ENCODE data around the gene TNNT3. TPM values are rescaled to one million over a fixed set of nuclear protein-coding genes. Genes with fewer than 3 reads are reported as not detected.

Gene TNNT3
- total and polyA plus RNA-seq, 2 donors from 2014 or later = 0.60 TPM; not detected in 1

- TF ChIP-seq, protein P1, sequence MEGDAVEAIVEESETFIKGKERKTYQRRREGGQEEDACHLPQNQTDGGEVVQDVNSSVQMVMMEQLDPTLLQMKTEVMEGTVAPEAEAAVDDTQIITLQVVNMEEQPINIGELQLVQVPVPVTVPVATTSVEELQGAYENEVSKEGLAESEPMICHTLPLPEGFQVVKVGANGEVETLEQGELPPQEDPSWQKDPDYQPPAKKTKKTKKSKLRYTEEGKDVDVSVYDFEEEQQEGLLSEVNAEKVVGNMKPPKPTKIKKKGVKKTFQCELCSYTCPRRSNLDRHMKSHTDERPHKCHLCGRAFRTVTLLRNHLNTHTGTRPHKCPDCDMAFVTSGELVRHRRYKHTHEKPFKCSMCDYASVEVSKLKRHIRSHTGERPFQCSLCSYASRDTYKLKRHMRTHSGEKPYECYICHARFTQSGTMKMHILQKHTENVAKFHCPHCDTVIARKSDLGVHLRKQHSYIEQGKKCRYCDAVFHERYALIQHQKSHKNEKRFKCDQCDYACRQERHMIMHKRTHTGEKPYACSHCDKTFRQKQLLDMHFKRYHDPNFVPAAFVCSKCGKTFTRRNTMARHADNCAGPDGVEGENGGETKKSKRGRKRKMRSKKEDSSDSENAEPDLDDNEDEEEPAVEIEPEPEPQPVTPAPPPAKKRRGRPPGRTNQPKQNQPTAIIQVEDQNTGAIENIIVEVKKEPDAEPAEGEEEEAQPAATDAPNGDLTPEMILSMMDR (IDR thresholded peaks at IDR 0.05; ENCODE audit: borderline replicate concordance, extremely low read depth, insufficient read depth) = no peak
- no peaks in the 10 kb centered on the region for H3K9me3 ChIP-seq (ENCODE audit: control insufficient read depth in 2 of 3, insufficient read depth in 1 of 3, low read length in 3 of 3)
- FAIRE-seq (no peak), DNase-seq (no peak)
- H3K4me3 ChIP-seq (ENCODE audit: low read length in 3 of 3) = no peak overlapping the region
- no peaks in the 10 kb centered on the region for H3K27me3 ChIP-seq (ENCODE audit: control insufficient read depth, insufficient read depth, low read length)
- no peak overlapping the region for H3K27ac ChIP-seq (ENCODE audit: low read depth in 2 of 2, low read length in 2 of 2)
- H3K9ac ChIP-seq (ENCODE audit: low read length in 3 of 3) = no peak overlapping the region
- intact Hi-C loops (cut with DNase I) = loop anchor here (1.0 kb wide), 1 partner anchor 23 kb away; no protein-coding TSS in a partner anchor
- no peaks in the 10 kb centered on the region for H3K36me3 ChIP-seq (ENCODE audit: control insufficient read depth in 2 of 3, insufficient read depth in 3 of 3, low read length in 3 of 3)
- H3K4me1 ChIP-seq (ENCODE audit: control insufficient read depth in 2 of 3, insufficient read depth in 2 of 3, low read depth in 1 of 3, low read length in 3 of 3) = no peaks in the 10 kb centered on the region
Observed at GRCh38 chr11:1893581-1894359, 25.7 kb upstream of the TNNT3 start.

GRCh38 chr11:1894759-1895158, 24.7 kb upstream of the TNNT3 start:
- intact Hi-C loops (cut with DNase I) = no loop called here
- no peak for DNase-seq

DNA sequence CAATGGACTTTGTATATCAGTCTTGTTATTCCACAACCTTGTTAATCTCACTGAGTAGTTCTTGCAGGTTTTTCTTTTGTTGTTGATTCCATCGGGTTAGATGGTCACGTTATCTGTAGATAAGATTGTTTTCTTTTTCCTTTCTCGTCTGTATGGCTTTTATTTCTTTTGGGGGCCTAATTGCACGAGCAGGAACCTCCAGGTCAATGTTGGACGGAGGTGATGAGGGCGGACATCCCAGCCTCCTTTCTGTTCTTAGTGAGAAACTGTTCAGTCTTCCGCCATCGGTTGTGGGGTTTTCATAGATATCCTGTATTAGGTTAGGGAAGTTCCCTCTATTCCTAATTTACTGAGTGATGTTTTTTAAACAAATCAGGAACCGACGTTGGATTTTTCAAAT, 23.0 kb upstream of the TNNT3 start:
- intact Hi-C loops (cut with DNase I) = no loop called here
- FAIRE-seq = no peak
- TF ChIP-seq, protein P1 (IDR thresholded peaks at IDR 0.05; ENCODE audit: borderline replicate concordance, extremely low read depth, insufficient read depth) = no peak
- H3K4me1 ChIP-seq (ENCODE audit: control insufficient read depth in 2 of 3, insufficient read depth in 2 of 3, low read depth in 1 of 3, low read length in 3 of 3) = no peaks in the 10 kb centered on the region
- H3K27me3 ChIP-seq (ENCODE audit: control insufficient read depth, insufficient read depth, low read length) = no peaks in the 10 kb centered on the region
- DNase-seq = no peak
- no peaks in the 10 kb centered on the region for H3K36me3 ChIP-seq (ENCODE audit: control insufficient read depth in 2 of 3, insufficient read depth in 3 of 3, low read length in 3 of 3)
- H3K9ac ChIP-seq (ENCODE audit: low read length in 3 of 3) = no peak overlapping the region
- H3K9me3 ChIP-seq (ENCODE audit: control insufficient read depth in 2 of 3, insufficient read depth in 1 of 3, low read length in 3 of 3) = no peaks in the 10 kb centered on the region
- H3K27ac ChIP-seq (ENCODE audit: low read depth in 2 of 2, low read length in 2 of 2) = no peak overlapping the region
- no peak overlapping the region for H3K4me3 ChIP-seq (ENCODE audit: low read length in 3 of 3)

More at GRCh38 chr11:1894759-1895158, 24.7 kb upstream of the TNNT3 start:
- H3K36me3 ChIP-seq (ENCODE audit: control insufficient read depth in 2 of 3, insufficient read depth in 3 of 3, low read length in 3 of 3) = no peaks in the 10 kb centered on the region
- H3K9ac ChIP-seq (ENCODE audit: low read length in 3 of 3) = no peak overlapping the region
- H3K9me3 ChIP-seq (ENCODE audit: control insufficient read depth in 2 of 3, insufficient read depth in 1 of 3, low read length in 3 of 3) = no peaks in the 10 kb centered on the region
- H3K27me3 ChIP-seq (ENCODE audit: control insufficient read depth, insufficient read depth, low read length) = no peaks in the 10 kb centered on the region
- TF ChIP-seq, protein P1 (IDR thresholded peaks at IDR 0.05; ENCODE audit: borderline replicate concordance, extremely low read depth, insufficient read depth) = no peak
- H3K4me1 ChIP-seq (ENCODE audit: control insufficient read depth in 2 of 3, insufficient read depth in 2 of 3, low read depth in 1 of 3, low read length in 3 of 3) = no peaks in the 10 kb centered on the region
- no peak overlapping the region for H3K4me3 ChIP-seq (ENCODE audit: low read length in 3 of 3)
- FAIRE-seq = no peak
- H3K27ac ChIP-seq (ENCODE audit: low read depth in 2 of 2, low read length in 2 of 2) = no peak overlapping the region

All from kidney (tissue), 14 donors.